ENCODE data around the gene CACNA1I.

- TF ChIP-seq CTCF (IDR thresholded peaks at IDR 0.05), result no peak
- TF ChIP-seq ZFX (IDR thresholded peaks at IDR 0.05; ENCODE audit: borderline replicate concordance), result no peak
Observed at GRCh38 chr22:39610766-39611165, 40.2 kb downstream of the CACNA1I start.

Data from 22Rv1 (cell line).